ENCODE results near the gene DMRT1.

Gene DMRT1

GRCh38 chr9:1002678-1003077 lies 161.2 kb downstream of the DMRT1 start:
- DNase-seq (ENCODE audit: low spot score): no peak

- DNase-seq (ENCODE audit: low spot score): no peak
Measured at GRCh38 chr9:1005043-1005667, 163.7 kb downstream of the DMRT1 start.

DNA sequence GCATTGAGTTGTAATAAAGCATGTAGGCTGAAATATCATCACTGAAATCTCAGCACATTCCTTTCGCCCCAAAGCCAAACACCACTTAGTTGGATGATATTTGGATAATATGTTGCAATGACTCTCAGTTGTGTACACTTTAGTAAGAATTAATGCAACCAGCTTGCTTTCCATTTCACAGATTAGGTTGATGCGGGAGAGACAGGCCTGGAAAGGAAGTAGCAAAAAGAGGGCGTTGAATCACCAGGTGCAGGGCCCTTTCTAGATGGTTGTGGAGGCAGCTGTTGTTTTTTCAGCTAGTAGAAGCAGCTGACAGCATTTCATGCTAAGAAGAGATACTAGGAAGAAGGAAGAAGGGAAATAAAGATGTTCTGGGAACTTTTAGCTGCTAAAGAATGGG lies 165.8 kb downstream of the DMRT1 start:
- DNase-seq (ENCODE audit: low spot score): no peak

DNA sequence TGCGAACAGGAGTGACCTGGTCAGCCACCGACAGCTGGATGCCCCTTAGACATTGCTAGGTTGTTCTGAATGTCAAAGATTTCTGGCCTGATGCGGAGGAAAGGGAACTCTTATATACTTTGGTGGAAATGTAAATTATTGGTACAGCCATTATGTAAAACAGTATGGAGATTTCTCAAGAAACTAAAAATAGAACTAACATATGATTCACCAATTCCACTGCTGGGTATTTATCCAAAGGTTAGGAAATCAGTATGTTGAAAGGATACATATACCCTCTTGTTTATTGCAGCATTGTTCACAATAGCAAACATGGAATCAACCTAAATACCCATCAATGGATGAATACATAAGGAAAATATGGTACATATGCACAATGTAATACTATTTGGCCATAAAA lies 166.7 kb downstream of the DMRT1 start:
- DNase-seq (ENCODE audit: low spot score): no peak

DNA sequence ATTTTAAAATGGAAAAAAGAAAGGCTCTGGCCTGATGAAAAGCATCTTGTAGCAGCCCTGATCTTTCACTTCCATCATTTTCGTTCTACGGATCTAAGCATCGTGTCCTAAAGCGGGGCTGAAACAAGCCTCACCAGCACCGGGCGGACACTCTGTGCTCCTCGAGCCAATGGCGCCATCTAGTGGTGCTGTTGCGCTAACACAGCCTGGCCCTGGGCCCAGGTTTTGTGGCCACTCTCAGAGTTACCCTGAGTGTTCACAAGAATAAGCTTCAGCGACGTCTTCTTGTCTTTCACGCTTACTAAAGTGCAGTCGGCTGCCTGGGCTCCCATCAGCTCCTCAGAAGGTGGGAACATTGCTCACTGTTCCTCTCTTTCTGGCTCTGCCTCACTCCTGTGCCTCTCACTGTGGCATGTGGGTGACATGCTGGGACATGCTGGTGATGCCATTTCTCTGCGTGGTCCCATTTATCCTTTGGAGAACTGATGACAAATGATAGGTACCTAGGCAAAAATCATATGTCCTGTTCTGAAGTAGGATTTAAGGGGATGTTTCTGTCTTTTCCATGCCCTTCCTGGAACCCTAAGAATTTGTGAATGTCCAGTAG lies 167.7 kb downstream of the DMRT1 start:
- DNase-seq (ENCODE audit: low spot score): peak; percentile 73

DNA sequence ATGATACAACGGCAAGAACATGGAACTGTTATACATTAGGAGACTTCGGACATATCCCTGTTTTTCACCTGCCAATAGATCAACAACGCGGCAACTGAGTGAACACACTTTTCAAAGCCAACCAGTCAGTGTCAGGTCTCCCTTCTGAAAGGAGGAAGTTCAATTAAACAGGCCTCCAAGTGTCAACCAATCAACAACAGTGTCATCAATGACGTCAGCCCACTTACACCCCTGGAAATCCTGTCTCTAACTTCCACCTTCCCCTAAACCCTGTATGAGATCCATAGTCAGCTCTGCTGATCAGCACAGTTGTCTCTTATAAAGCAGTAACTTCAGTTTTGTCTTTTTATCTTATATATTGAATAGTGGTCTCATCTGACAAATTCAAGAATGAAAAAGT lies 171.5 kb downstream of the DMRT1 start:
- no peak for DNase-seq (ENCODE audit: low spot score)

GRCh38 chr9:1014225-1014624 lies 172.7 kb downstream of the DMRT1 start:
- DNase-seq (ENCODE audit: low spot score): no peak

GRCh38 chr9:1014640-1015039 lies 173.1 kb downstream of the DMRT1 start:
- no peak for DNase-seq (ENCODE audit: low spot score)

DNA sequence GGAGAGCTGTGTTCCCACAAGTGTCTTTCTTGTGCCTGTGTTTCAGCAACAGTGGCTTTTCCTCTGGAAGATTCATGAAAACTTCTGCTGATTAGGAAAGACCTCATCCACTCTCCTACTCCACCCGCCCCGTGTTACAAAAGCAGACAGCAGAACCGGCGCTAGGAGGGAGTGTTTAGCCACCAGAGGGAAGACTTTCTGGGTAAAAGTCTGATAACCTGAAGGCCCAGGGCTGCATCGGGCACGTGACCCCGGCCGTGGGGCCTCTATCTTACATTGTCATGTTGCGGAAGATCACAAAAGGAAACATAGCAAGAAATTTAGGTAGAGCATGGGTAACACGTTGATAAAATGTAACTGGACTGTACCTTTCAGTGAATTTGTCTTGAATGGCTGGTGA lies 176.6 kb downstream of the DMRT1 start:
- no peak for DNase-seq (ENCODE audit: low spot score)

Data from CD4-positive, alpha-beta T cell treated with Interleukin-15 for 4 hours (primary cell).